ENCODE results near the gene DLK2. TPM values are rescaled to one million over a fixed set of nuclear protein-coding genes. Genes with fewer than 3 reads are reported as not detected.

Gene DLK2
- total and polyA plus RNA-seq, 2 donors (not counting 3 experiments of a cell fraction or from before 2014, with no cell fraction given), result 0.36 TPM; not detected in 1

GRCh38 chr6:43445576-43445975 lies 9.8 kb downstream of the DLK2 start:
- TF ChIP-seq CTCF (IDR thresholded peaks at IDR 0.05; ENCODE audit: extremely low read depth in 1 of 2, insufficient read depth in 1 of 2, low read depth in 1 of 2, low read length in 2 of 2) (no peak), POLR2A (IDR thresholded peaks at IDR 0.05; ENCODE audit: low read depth, low read length) (no peak), GATA2 (IDR thresholded peaks at IDR 0.05; ENCODE audit: insufficient read depth, insufficient read length, low read depth, low read length) (no peak), FOS (IDR thresholded peaks at IDR 0.05; ENCODE audit: borderline replicate concordance, insufficient read depth, low read length) (no peak), JUN (IDR thresholded peaks at IDR 0.05; ENCODE audit: borderline replicate concordance, insufficient read depth, insufficient read length, low read depth) (no peak), EZH2 (IDR thresholded peaks at IDR 0.05; ENCODE audit: borderline replicate concordance, low read depth, low read length, severe bottlenecking) (no peak), MYC (IDR thresholded peaks at IDR 0.05; ENCODE audit: low read depth, low read length) (no peak), POLR2AphosphoS5 (IDR thresholded peaks at IDR 0.05; ENCODE audit: insufficient read depth, low read depth, low read length) (no peak), MAX (IDR thresholded peaks at IDR 0.05; ENCODE audit: insufficient read depth, insufficient read length) (no peak)
- H3K36me3 ChIP-seq (ENCODE audit: control insufficient read depth in 2 of 2, extremely low read depth in 1 of 2, insufficient read depth in 2 of 2, low read length in 2 of 2), result peaks cover 5 to 48% of the 10 kb centered on the region in 2 experiments
- H4K20me1 ChIP-seq (replicated peaks; ENCODE audit: control insufficient read depth, extremely low read depth, insufficient read depth, low read length), result no peaks in the 10 kb centered on the region
- dilution Hi-C loops (cut with MboI; ENCODE audit: extremely low pct_ligation_motif_present, low sequenced_read_pairs), result no loop called here
- no peaks in the 10 kb centered on the region for H3K79me2 ChIP-seq (ENCODE audit: control insufficient read depth, insufficient read depth, low read length)
- FAIRE-seq, result no peak
- POLR2A ChIA-PET, result no interaction called here
- H3K4me1 ChIP-seq (ENCODE audit: control insufficient read depth, extremely low read depth, insufficient read depth, low read length), result no peaks in the 10 kb centered on the region
- no peak overlapping the region for H2AFZ ChIP-seq (ENCODE audit: low read depth, low read length)
- H3K9me3 ChIP-seq (replicated peaks; ENCODE audit: control insufficient read depth, insufficient read depth, low read length), result no peaks in the 10 kb centered on the region
- no peaks in the 10 kb centered on the region for H3K9me1 ChIP-seq (replicated peaks; ENCODE audit: control insufficient read depth, extremely low read depth, insufficient read depth, low read length)
- H3K4me2 ChIP-seq (ENCODE audit: insufficient read depth, low read length), result no peak overlapping the region
- no peak overlapping the region for H3K27ac ChIP-seq (ENCODE audit: insufficient read depth, low read depth, low read length)
- H3K27me3 ChIP-seq (ENCODE audit: control insufficient read depth in 2 of 2, insufficient read depth in 2 of 2, low read length in 2 of 2), result no peaks in the 10 kb centered on the region
- no peak for DNase-seq (ENCODE audit: low read depth, low spot score)
- BruUV-seq (replicated peaks), result TSS peak; percentile 16
- CTCF ChIA-PET, result interaction anchor here (21.3 kb wide), 1 partner anchor 56 kb away, joined by 289 read pairs; the partner anchor contains the start of gene LRRC73
- intact Hi-C loops (cut with micrococcal nuclease), result no loop called here
- H3K9ac ChIP-seq (replicated peaks; ENCODE audit: extremely low read depth, insufficient read depth, low read length), result no peak overlapping the region
- H3K4me3 ChIP-seq (replicated peaks in 1 of 3; ENCODE audit: insufficient read depth in 1 of 3, low read depth in 1 of 3, low read length in 3 of 3), result no peak overlapping the region
